Body of pancreas (tissue), 4 donors: Measurements from ENCODE around the gene ATP1A4.

Experiments
- CTCF ChIP-seq, 7 experiments: fragments of 450-650 bp in 4 of 7; fragments of 200-600 bp in 3 of 7; sonication (generic) in 3 of 7; IDR thresholded peaks; one replicate each; pipeline ENCODE4 v1.5.1; 2016 to 2019; ENCODE audit warnings: antibody characterized with exemption in 7 of 7
- POLR2A ChIP-seq, 3 donors: fragments of 450-650 bp; IDR thresholded peaks; one replicate each; pipeline ENCODE4 v1.6.1; 2016; ENCODE audit warnings: antibody characterized with exemption in 3 of 3, mild to moderate bottlenecking in 2 of 3

- TF ChIP-seq CTCF (IDR thresholded peaks at IDR 0.05), result no peak
- no peak for TF ChIP-seq POLR2A (IDR thresholded peaks at IDR 0.05)
These were observed 11.5 kb downstream of the ATP1A4 start for GRCh38 chr1:160162931-160163330.
